Measurements from ENCODE around the gene SCLY. TPM values are rescaled to one million over a fixed set of nuclear protein-coding genes. Genes with fewer than 3 reads are reported as not detected.

Gene SCLY
- total RNA-seq, 1 donor = 4.6 TPM

DNA sequence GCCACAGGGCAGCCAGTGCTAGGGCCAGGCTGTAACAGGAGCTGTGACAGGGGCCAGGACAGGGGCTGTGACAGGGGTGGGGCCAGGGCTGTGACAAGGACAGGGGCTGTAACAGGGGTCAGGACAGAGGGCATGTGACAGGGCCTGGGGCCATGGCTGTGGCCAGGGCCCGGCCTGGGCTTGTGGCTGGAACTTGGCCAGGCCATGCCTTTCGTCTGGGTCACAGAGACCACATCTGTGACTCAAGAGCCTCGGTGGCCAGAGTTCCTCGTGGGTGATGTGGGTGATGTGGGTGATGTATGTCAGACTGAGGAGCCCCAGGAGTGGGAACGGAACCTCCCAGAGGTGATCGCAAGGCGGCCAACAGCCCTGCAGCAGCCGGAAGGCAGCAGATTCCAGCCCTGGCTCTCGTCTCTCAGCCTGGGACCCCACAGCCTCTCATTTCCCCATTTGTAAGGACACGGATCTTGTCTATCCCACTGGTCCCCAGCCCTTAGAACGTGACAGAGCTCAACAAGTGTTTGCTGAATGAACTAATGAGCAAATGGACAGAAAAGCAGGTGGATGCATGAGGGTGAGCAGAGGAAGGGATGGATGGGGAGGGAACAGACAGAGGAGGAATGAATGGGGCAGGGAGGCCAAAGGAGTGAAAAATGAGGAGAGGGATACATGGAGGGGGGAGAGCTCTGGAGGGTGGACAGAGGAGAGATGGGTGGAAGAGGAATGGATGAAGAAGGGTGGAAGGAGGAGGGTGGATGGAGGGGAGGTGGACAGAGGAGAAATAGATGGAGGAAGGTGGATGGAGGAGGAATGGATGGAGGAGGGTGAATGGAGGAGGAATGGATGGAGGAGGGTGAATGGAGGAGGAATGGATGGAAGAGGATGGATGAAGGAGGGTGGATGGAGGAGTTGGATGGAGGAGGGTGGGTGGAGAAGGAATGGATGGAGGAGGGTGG is 56.7 kb downstream of the SCLY start:
- peaks cover 6% of the 10 kb centered on the region for H3K9me3 ChIP-seq (ENCODE audit: low read depth, low read length)

DNA sequence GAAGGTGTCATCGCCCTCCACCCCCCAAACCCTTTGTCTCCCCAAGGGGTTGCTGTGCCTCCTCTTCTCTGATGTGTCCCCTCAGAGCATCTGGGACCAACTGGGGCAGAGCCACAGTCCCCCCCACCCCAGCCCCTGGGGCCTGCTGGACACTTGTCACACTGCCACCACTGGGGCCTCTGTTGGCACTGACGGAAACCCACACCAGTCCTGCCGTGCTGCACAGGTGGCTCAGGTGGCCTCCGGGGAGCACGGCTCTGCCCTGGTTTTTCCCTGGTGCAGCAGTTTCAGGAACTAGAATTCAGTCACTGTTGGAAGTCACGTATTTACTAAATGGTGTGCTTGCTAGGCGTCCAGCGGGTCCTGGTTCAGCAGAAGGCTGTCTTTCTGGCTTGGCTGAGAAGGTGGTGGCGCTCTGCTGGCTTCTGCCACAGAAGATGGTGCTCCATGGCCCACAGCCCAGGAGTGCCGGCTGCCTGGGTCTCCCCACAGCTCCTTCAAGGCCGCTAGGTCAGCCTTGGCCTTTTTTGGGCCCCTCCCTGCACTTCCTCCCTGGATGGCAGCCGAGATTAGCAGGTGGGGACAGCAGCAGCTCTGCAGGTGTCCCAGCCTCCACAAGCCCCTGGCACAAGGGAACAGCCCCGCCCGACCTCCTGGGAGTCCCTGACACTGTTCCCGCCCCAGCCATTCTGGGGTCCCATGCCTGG is 59.1 kb downstream of the SCLY start:
- no peaks in the 10 kb centered on the region for H3K4me1 ChIP-seq (ENCODE audit: insufficient read depth, low read length)
- no peaks in the 10 kb centered on the region for H3K27me3 ChIP-seq (ENCODE audit: insufficient read depth, low read length)

More for the DNA sequence above, 56.7 kb downstream of the SCLY start:
- Histone ChIP-seq H3K4me3 (ENCODE audit: low read length) (no peak overlapping the region), H3K27me3 (ENCODE audit: insufficient read depth, low read length) (no peaks in the 10 kb centered on the region), H3K4me1 (ENCODE audit: insufficient read depth, low read length) (no peaks in the 10 kb centered on the region)

DNA sequence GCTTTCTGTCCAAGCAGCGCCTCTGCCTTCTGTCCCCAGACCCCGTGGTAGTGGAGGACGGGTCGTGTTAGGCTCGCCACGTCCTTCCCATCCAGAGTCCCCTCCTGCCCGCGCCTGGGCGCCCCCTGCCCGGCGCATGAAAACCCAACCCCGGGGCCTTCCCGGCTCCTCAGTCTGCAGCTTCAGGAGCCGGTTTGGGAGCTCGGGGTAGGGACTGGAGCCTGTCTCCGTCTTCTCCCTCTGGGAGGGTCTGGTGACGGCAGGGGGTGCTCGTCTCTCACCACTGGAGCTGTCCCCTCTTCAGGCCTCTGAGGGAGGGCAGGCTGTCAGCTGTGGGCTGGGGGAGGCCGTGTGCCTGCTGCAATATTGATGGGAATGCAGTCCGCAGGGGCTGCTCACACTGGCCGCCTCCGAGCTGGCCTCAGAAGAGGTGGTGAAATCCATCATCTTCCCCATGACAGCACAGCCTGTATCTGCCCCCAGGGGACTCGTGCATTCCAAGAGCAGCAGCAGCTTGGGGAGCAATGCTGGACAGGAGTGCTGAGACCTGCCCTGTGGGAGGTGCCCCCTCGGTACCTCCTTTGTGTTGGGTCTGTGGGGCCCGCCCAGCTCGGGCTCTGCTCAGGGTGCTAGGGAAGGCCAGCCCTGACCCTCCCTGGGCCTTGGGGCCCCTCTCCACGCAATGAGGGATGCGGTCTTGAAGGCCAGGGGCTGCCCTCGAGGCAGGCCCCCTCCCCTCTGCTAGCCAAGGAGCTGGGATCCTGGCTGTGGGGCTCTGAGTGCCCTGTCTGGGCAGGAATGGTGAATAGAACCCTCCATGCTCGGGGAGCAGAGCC is 59.9 kb downstream of the SCLY start:
- no peaks in the 10 kb centered on the region for H3K9me3 ChIP-seq (ENCODE audit: low read depth, low read length)
- no peaks in the 10 kb centered on the region for H3K4me1 ChIP-seq (ENCODE audit: insufficient read depth, low read length)
- no peak overlapping the region for H3K4me3 ChIP-seq (ENCODE audit: low read length)
- no peaks in the 10 kb centered on the region for H3K27me3 ChIP-seq (ENCODE audit: insufficient read depth, low read length)

More for the DNA sequence above, 59.1 kb downstream of the SCLY start:
- no peak overlapping the region for H3K4me3 ChIP-seq (ENCODE audit: low read length)
- no peaks in the 10 kb centered on the region for H3K9me3 ChIP-seq (ENCODE audit: low read depth, low read length)

GRCh38 chr2:238121511-238122286 is 60.9 kb downstream of the SCLY start:
- no peaks in the 10 kb centered on the region for H3K9me3 ChIP-seq (ENCODE audit: low read depth, low read length)
- H3K27me3 ChIP-seq (ENCODE audit: insufficient read depth, low read length) = no peaks in the 10 kb centered on the region
- H3K4me1 ChIP-seq (ENCODE audit: insufficient read depth, low read length) = no peaks in the 10 kb centered on the region
- H3K4me3 ChIP-seq (ENCODE audit: low read length) = no peak overlapping the region

DNA sequence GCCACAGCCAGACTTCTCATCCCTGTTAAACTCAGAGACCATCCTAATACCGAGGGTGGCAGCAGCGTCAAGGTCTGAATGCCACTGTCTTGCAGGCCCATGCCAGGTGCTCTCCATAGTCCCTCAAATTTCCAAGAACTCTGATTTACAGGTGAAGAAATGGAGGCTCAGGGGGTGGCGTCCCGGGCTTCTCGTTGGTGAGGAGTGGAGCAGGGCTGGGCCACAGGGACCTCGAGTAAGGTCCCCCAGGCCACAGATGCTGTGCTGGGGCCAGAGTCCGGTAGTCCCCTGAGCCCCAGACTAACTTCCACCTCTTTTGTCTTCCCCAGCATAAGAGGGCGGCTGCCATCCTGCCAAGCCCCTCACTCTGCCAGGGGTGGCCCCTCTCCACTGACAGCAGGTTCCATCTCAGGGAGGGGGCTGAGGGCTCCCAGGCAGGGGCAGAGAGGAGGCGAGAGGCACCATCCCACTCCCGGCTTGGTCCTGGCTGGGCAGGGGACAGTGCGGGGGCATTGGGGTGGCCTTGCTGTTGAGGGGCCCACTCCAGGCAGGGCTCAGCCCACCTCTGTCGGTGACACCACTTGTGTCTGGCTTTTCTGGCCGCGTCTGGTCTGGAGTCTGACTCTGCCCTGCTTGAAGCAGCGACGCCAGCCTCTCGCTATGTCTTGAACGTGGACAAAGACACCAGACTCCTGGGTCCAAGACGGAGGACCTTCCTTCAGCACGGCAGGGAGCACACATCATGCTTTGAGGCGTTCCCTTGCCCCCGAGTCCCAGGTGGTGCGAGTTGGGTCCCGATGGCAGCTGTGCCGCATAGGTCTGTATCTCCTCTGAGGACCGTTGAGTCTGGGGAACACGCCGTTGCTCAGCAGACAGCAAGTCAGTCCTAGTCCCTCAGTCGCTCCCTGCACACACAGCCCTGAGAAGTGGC is 61.8 kb downstream of the SCLY start:
- no peak overlapping the region for H3K4me3 ChIP-seq (ENCODE audit: low read length)
- H3K9me3 ChIP-seq (ENCODE audit: low read depth, low read length) = no peaks in the 10 kb centered on the region
- no peaks in the 10 kb centered on the region for H3K27me3 ChIP-seq (ENCODE audit: insufficient read depth, low read length)
- no peaks in the 10 kb centered on the region for H3K4me1 ChIP-seq (ENCODE audit: insufficient read depth, low read length)

GRCh38 chr2:238123218-238123971 is 62.6 kb downstream of the SCLY start:
- H3K4me1 ChIP-seq (ENCODE audit: insufficient read depth, low read length) = no peaks in the 10 kb centered on the region
- no peak overlapping the region for H3K4me3 ChIP-seq (ENCODE audit: low read length)
- no peaks in the 10 kb centered on the region for H3K9me3 ChIP-seq (ENCODE audit: low read depth, low read length)
- H3K27me3 ChIP-seq (ENCODE audit: insufficient read depth, low read length) = no peaks in the 10 kb centered on the region

DNA sequence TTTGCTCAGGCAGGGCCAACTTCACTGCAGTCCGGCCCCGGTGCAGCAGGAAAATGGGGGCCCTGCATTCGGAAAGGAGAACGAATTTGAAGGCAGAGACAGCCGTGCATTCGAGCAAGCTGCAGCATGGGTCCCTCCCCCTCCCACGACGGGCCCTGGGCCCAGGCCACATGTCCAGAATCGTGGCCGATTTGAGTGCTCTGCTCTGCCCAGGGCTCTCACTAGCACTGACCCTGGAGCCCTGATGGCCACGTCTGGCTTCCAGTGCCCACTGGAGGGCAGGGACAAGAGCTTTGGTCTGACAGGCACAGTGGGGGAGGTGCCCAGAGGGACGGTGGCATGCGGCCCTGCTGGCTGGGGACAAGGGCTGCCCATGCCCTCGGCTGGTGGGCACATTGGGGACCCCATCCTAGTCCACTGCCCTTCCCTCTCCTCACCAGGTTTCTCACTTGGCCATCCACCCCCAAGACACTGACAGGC is 63.2 kb downstream of the SCLY start:
- no peaks in the 10 kb centered on the region for H3K4me1 ChIP-seq (ENCODE audit: insufficient read depth, low read length)
- no peaks in the 10 kb centered on the region for H3K9me3 ChIP-seq (ENCODE audit: low read depth, low read length)
- no peaks in the 10 kb centered on the region for H3K27me3 ChIP-seq (ENCODE audit: insufficient read depth, low read length)
- H3K4me3 ChIP-seq (ENCODE audit: low read length) = no peak overlapping the region

GRCh38 chr2:238124488-238125126 is 63.8 kb downstream of the SCLY start:
- no peak overlapping the region for H3K4me3 ChIP-seq (ENCODE audit: low read length)
- H3K4me1 ChIP-seq (ENCODE audit: insufficient read depth, low read length) = no peaks in the 10 kb centered on the region

DNA sequence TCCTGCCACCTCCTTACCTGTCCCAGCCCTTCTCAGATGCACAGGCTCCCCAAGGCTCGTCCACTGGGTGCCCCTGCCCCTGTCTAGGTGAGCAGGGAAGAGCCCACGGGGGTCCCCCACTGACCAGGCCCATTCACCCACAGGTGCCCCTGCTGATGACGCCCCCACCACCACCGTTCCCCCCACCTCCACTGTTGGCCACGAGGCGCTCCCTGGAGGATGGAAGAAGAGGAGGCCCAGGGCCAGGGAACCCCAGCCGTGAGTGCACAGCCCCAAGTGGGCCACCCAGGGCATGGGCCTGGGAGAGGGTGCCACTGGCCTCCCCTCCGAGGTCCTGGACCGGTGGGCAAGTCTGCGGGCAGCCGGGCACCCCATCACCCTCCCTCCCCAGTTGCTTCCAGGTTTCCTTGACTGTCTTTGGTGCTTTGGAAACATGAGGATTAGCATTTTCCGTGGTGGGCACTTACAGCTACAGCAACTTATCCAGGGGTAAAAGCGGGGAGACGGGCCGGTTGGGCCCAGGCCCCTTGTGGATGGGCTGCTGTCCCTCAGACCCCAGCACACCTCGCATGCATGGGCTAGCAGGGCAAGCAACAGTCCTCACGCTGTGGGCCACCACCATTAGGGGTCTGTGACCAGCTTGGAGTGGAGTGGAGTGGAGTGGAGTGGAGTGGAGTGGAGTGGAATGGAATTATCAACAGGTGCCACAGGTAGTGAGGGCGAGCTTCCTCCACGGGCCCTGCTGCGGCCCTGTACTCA is 64.5 kb downstream of the SCLY start:
- Histone ChIP-seq H3K9me3 (ENCODE audit: low read depth, low read length) (no peaks in the 10 kb centered on the region), H3K4me3 (ENCODE audit: low read length) (no peak overlapping the region), H3K4me1 (ENCODE audit: insufficient read depth, low read length) (no peaks in the 10 kb centered on the region)

More at GRCh38 chr2:238124488-238125126, 63.8 kb downstream of the SCLY start:
- Histone ChIP-seq H3K27me3 (ENCODE audit: insufficient read depth, low read length) (no peaks in the 10 kb centered on the region), H3K9me3 (ENCODE audit: low read depth, low read length) (no peaks in the 10 kb centered on the region)

GRCh38 chr2:238126338-238126737 is 65.5 kb downstream of the SCLY start:
- no peaks in the 10 kb centered on the region for H3K4me1 ChIP-seq (ENCODE audit: insufficient read depth, low read length)
- H3K9me3 ChIP-seq (ENCODE audit: low read depth, low read length) = no peaks in the 10 kb centered on the region
- no peaks in the 10 kb centered on the region for H3K27me3 ChIP-seq (ENCODE audit: insufficient read depth, low read length)
- H3K4me3 ChIP-seq (ENCODE audit: low read length) = no peak overlapping the region

More for the DNA sequence above, 64.5 kb downstream of the SCLY start:
- H3K27me3 ChIP-seq (ENCODE audit: insufficient read depth, low read length) = no peaks in the 10 kb centered on the region

DNA sequence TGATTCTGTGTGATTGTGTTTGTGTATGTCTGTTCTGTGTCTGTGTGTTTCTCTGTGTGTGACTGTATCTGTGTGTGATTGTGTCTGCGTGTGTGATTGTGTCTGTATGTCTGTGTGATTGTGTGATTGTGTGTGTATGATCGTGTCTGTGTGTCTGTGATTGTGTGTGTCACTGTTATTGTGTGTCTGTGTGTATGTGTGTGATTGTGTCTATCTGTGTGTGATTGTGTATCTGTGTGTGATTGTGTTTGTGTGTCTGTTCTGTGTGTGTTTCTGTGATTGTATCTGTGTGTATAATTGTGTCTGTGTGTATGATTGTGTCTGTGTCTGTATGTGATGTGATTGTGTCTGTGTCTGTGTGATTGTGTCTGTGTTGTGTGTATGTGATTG is 66.0 kb downstream of the SCLY start:
- no peaks in the 10 kb centered on the region for H3K9me3 ChIP-seq (ENCODE audit: low read depth, low read length)
- no peaks in the 10 kb centered on the region for H3K27me3 ChIP-seq (ENCODE audit: insufficient read depth, low read length)
- no peaks in the 10 kb centered on the region for H3K4me1 ChIP-seq (ENCODE audit: insufficient read depth, low read length)
- no peak overlapping the region for H3K4me3 ChIP-seq (ENCODE audit: low read length)

Data from mononuclear cell (primary cell).